OCI-LY1 (cell line): ENCODE measurements around the gene TMEM63B.

Experiments used
- CTCF ChIP-seq: fragments of 200-600 bp; sonication (generic), shearing (Covaris generic); IDR thresholded peaks from 2 replicates; pipeline ENCODE4 v1.5.1; 2017; ENCODE audit warnings: mild to moderate bottlenecking, antibody characterized with exemption, low read length, moderate library complexity, mixed read lengths
- EZH2 ChIP-seq: fragments of 200-600 bp; sonication (generic), shearing (Covaris generic); IDR thresholded peaks from 2 replicates; pipeline ENCODE4 v1.8.0; 2017; ENCODE audit warnings: borderline replicate concordance, mixed run types, mild to moderate bottlenecking, antibody characterized with exemption, low read length, moderate library complexity, mixed read lengths

GRCh38 chr6:44091981-44092884 lies 35.1 kb upstream of the TMEM63B start:
- TF ChIP-seq CTCF (no peak), EZH2 (no peak)
